Measurements from ENCODE around the gene LHX3.

The LHX3 gene

DNA sequence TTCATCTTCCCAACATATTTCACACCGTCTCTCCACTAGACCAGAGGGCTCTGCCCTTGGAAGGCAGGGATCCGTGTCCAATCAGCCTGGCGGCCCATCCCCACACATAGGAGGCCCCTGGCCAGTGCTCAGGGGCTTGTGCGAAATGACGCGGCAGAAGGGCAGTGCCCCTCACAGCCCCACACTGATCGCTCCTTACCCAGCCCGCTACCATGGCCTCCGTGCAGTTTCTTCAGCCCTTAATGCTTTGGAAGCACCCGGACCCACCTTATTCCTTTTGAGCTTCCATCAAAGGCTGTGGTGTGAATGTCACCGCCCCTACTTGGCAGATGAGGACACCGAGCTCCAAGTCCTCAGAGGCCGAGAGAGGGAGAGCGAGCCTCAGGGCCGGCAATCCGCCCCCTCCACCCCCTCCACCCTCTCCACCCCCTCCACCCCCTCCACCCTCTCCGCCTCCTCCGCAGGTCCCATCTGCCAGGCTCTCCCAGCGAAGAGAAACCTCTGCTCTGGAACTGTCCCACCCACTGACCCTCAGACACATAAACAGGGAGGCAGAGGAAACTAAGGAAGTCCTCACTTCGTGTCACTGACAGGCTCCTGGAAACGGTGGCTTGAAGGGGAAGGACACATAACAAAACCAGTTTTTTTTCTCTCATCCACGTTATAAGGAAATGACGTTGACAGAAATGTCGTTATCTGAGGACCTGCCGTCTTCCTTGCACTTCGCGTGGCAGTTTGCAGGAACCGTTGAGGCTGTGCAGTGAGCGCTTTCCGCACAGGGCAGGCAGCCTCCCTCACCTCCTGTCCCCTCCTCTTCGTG is 26.8 kb upstream of the LHX3 start:
- DNase-seq (ENCODE audit: low spot score), result no peak
- TF ChIP-seq, protein P1, sequence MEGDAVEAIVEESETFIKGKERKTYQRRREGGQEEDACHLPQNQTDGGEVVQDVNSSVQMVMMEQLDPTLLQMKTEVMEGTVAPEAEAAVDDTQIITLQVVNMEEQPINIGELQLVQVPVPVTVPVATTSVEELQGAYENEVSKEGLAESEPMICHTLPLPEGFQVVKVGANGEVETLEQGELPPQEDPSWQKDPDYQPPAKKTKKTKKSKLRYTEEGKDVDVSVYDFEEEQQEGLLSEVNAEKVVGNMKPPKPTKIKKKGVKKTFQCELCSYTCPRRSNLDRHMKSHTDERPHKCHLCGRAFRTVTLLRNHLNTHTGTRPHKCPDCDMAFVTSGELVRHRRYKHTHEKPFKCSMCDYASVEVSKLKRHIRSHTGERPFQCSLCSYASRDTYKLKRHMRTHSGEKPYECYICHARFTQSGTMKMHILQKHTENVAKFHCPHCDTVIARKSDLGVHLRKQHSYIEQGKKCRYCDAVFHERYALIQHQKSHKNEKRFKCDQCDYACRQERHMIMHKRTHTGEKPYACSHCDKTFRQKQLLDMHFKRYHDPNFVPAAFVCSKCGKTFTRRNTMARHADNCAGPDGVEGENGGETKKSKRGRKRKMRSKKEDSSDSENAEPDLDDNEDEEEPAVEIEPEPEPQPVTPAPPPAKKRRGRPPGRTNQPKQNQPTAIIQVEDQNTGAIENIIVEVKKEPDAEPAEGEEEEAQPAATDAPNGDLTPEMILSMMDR (IDR thresholded peaks at IDR 0.05), result no peak
- Histone ChIP-seq H3K27ac (no peak overlapping the region), H3K4me3 (no peak overlapping the region)

DNA sequence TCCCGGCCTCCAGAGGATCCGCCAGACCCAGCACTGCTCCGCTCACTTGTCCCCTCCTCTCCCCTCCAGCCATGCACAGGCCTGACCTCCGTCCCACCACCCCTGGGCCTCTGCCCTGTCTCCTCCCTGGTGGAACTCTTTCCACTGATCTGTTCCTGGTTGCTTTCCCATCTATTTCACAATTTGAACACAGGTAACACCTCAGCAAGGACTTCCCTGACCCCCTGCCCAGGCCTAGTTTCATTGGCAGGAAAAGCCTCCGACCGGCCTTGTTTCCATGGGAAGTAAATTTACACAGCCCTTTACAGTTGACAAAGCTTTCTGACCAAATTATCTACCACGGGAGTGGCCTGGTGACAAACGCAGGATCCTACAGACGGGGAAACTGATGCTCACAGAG is 25.8 kb upstream of the LHX3 start:
- H3K4me3 ChIP-seq, result no peak overlapping the region
- TF ChIP-seq, protein P1 (IDR thresholded peaks at IDR 0.05), result no peak
- H3K27ac ChIP-seq, result no peak overlapping the region
- no peak for DNase-seq (ENCODE audit: low spot score)

DNA sequence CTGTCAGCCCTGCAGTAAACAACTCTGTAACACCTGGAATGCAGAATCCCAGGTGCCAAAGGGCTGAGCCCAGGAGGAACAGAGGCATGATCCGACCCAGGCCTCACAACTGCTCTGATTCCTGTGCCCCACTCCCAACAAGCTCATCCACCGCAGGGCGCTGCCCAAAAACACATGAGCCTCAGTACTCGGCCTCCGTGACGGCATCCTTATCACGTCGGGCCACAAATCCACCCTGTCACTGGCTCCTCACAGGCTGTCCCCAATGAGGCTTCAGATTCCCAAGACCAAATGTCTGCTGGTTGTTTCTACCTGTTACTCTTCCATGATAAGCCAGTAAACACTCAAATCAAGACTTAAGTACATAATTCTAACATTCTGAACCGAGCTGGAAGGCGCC is 25.4 kb upstream of the LHX3 start:
- no peak for DNase-seq (ENCODE audit: low spot score)

DNA sequence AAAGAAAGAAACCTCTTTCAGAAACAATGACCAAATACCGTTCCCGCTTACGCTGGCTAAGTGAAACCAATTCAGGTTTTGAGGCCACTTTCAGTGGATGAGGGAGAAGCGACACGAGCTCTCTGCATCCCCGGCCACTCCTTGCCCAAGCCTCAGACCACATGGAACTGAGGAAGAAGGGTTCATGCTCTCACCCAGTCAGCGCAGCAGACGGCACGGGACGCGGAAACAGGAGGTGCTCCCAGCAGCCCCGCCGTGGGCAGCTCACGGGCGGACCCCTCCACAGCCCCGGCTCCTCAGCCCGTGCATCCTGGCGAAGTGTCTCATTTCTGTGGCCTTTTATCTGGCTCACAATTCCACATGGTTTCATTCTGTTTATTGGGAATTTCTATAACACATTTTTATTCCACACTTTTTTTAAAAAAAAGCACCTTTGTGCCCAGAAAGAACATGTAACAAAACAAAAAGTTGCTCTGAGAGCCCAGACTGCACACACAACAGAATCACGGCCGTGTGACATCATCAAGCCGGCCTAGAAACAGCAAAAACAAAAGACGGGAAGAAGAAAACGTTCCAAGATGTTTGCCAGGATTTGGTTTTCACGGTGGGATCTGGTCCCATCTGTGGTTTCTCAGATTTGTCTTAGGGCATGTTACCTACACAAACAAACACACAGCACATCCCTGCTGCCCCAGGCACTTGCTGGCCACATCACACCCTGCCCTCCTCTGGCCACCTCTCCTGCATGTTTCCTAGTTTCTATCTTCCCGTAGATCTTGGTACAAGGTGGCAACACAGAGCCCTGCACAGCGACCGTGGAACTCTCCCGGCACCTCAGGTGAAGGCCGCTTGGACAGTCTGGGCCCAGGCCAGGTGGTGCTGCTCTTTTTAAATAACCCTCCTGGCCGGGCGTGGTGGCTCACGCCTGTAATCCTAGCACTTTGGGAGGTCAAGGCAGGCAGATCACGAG is 24.5 kb upstream of the LHX3 start:
- Histone ChIP-seq H3K27ac (no peak overlapping the region), H3K4me3 (no peak overlapping the region)
- DNase-seq (ENCODE audit: low spot score), result no peak
- TF ChIP-seq, protein P1 (IDR thresholded peaks at IDR 0.05), result no peak

More for the DNA sequence above, 25.4 kb upstream of the LHX3 start:
- Histone ChIP-seq H3K4me3 (no peak overlapping the region), H3K27ac (no peak overlapping the region)
- TF ChIP-seq, protein P1 (IDR thresholded peaks at IDR 0.05), result no peak

DNA sequence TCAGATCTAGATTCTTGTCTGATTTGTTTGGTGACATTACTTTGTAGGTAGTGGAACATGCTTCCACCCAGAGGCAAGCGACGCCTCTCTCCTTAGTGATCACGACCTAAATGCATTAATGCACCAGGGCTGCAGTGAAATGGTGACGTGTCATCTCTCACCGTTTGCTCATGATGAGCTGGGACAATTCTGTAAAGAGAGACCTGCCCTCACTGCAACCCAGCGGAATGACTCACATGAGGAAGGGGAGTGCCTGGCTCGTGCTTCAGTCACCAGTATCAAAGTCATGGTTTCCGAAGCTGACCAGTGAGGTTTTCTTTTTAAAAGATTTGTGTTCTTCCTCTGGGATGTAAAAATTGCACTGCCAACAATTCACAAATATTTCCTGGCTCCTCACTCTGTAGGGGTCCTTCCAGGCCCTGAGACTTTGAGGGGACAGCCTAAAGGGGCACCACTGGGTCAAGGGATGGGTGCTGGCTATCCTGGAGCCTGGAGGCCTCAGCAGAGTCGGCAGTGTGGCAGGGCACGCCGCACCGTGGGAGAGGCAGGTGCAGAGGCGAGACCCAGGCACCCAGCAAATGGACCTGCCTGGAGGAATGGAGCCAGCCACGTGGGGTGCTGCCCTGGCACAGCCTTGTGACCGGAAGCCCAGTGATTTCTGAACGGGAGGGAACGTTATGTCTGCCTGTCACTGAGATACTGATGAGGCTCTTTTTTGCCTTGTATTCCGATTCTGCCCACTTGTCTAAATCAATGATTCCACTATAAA is 23.4 kb upstream of the LHX3 start:
- Histone ChIP-seq H3K27ac (no peak overlapping the region), H3K4me3 (no peak overlapping the region)
- TF ChIP-seq, protein P1 (IDR thresholded peaks at IDR 0.05), result no peak
- no peak for DNase-seq (ENCODE audit: low spot score)

DNA sequence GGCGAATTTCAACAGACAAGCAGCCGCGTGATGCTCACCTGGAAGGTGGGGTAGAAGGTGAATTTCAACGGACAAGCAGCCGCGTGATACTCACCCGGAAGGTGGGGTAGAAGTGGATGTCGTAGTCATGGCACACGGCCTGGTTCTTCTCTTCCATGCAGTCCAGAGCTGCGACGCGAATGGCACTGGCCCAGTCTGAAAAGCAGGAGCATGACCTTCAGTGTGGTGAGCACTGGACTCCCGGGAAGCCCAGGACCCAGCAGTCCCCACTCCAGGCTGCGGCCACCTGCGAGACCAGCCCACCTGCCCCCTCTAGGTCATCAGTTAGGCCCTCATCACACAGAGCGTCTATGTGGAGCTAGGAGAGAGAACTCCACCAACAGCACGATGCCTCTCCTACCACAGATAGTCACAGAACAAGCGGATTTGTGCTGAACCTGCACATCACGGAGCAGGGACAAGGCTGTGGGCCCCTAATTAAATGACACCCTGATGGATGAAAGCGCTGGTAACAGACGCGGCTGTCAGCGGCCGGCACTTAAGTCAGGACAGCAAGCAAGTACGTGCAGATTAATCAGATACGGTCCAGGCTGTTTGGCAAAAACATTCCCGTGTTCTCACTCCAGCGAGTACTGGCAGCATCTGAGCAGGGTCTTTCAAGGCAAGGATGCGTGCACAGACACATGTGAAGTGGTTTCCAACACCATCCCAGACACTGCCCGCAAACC is 21.9 kb upstream of the LHX3 start:
- no peak overlapping the region for H3K4me3 ChIP-seq
- no peak overlapping the region for H3K27ac ChIP-seq
- TF ChIP-seq, protein P1 (IDR thresholded peaks at IDR 0.05), result no peak
- DNase-seq (ENCODE audit: low spot score), result no peak
